Testis (tissue), 3 donors: ENCODE data around the gene VCL. TPM values are rescaled to one million over a fixed set of nuclear protein-coding genes. Genes with fewer than 3 reads are reported as not detected.
"Not testable (repeated sequence)": the region's sequence is repeated elsewhere in the genome, so short reads cannot be mapped to it uniquely, and the experiment has no call there.

ENCODE experiments used
- DNase-seq: peaks from one replicate; pipeline ENCODE4 v3.0.0-alpha.2; 2019
- H3K27ac ChIP-seq, 2 donors: fragments of 200-600 bp; sonication (generic); one replicate each; pipeline ENCODE4 v1.5.1; 2019
- H3K27me3 ChIP-seq: fragments of 200-600 bp; sonication (generic); one replicate; pipeline ENCODE4 v1.5.1; 2019
- H3K36me3 ChIP-seq: fragments of 200-600 bp; sonication (generic); one replicate; pipeline ENCODE4 v1.5.1; 2017; ENCODE audit warnings: low read depth; ENCODE audit errors: missing control alignments
- H3K4me1 ChIP-seq: fragments of 200-600 bp; sonication (generic); one replicate; pipeline ENCODE4 v1.5.1; 2019
- H3K4me3 ChIP-seq, 2 donors: fragments of 200-600 bp; sonication (generic); one replicate each; pipeline ENCODE4 v1.5.1; 2017 to 2019
- H3K9me3 ChIP-seq: fragments of 200-600 bp; sonication (generic); one replicate; pipeline ENCODE4 v1.5.1; 2017
- CTCF ChIP-seq, 3 experiments: fragments of 450-650 bp in 2 of 3; fragments of 200-600 bp in 1 of 3; sonication (generic) in 1 of 3; IDR thresholded peaks; one replicate each; pipeline ENCODE4 v1.5.1; 2016 to 2019; ENCODE audit warnings: antibody characterized with exemption in 3 of 3, mild to moderate bottlenecking in 2 of 3, moderate library complexity in 1 of 3
- POLR2A ChIP-seq: fragments of 450-650 bp; IDR thresholded peaks from one replicate; pipeline ENCODE4 v1.6.1; 2017; ENCODE audit warnings: antibody characterized with exemption, mild to moderate bottlenecking, moderate library complexity
- WGBS, 2 donors: methylation state at CpG; one replicate each; pipeline ENCODE4 v1.1.5; 2018; 5-methylcytosine and 5-hydroxymethylcytosine counted together
- intact Hi-C: fragments of 100-400 bp; cut with DNase I; formaldehyde crosslinking; loops from one replicate; pipeline ENCODE4 v1.15.1; 2023; ENCODE audit warnings: low total_unique reads
- polyA plus RNA-seq: library from polyadenylated mRNA; stranded (reverse); fragments of 350-450 nt; fragmentation: Illumina TruSeq; extraction: RNeasy Lipid Tissue Mini Kit (QIAGEN cat#74804); gene quantifications from one replicate; pipeline ENCODE4 v1.2.3, GENCODE V29; 2014; ENCODE audit warnings: low read depth, low replicate concordance; ENCODE audit not compliant: insufficient read depth
- total RNA-seq, 2 donors: library from RNA; depleted of rRNA; stranded (reverse); fragments of >200 nt; gene quantifications; one replicate each; pipeline ENCODE4 v1.2.3, GENCODE V29; 2016

VCL gene
- total and polyA plus RNA-seq, 3 donors from 2014 or later = 106 to 272 (median 267) TPM

- Histone ChIP-seq H3K9me3 (no peaks in the 10 kb centered on the region), H3K4me3 (peak overlapping the region; percentile 83 to 98), H3K27me3 (no peaks in the 10 kb centered on the region), H3K36me3 (no peaks in the 10 kb centered on the region), H3K4me1 (peaks cover 6% of the 10 kb centered on the region), H3K27ac (peak overlapping the region; percentile 45 to 93)
- 0 to 1% methylated on average over 11 of the region's 11 CpGs for WGBS, 2 donors
- peak; percentile 81 for DNase-seq
- TF ChIP-seq CTCF (IDR thresholded peaks at IDR 0.05) (no peak), POLR2A (no peak)
- intact Hi-C loops = no loop called here
These were observed 492 bp upstream of the VCL start for GRCh38 chr10:73997461-73997786.

GRCh38 chr10:73998623-73998928 is 660 bp downstream of the VCL start:
- peak; percentile 41 for DNase-seq
- no peak for TF ChIP-seq CTCF (IDR thresholded peaks at IDR 0.05)
- TF ChIP-seq POLR2A = no peak

GRCh38 chr10:73998929-73999691 is 1.2 kb downstream of the VCL start:
- intact Hi-C loops = no loop called here
- peak overlapping the region; percentile 83 to 98 for H3K4me3 ChIP-seq
- no peaks in the 10 kb centered on the region for H3K27me3 ChIP-seq
- H3K9me3 ChIP-seq = no peaks in the 10 kb centered on the region
- H3K27ac ChIP-seq = peak overlapping the region; percentile 45 to 93
- H3K4me1 ChIP-seq = no peaks in the 10 kb centered on the region
- WGBS, 2 donors = 1 to 3% methylated on average over 14 of the region's 14 CpGs
- no peaks in the 10 kb centered on the region for H3K36me3 ChIP-seq
- TF ChIP-seq CTCF (IDR thresholded peaks at IDR 0.05) (peak; percentile 7 to 31 (median 25)), POLR2A (no peak)
- peak; percentile 70 for DNase-seq

More at GRCh38 chr10:73998623-73998928, 660 bp downstream of the VCL start:
- Histone ChIP-seq H3K36me3 (no peaks in the 10 kb centered on the region), H3K9me3 (no peaks in the 10 kb centered on the region), H3K4me3 (peak overlapping the region; percentile 83 to 98), H3K27ac (peak overlapping the region; percentile 45 to 93), H3K27me3 (no peaks in the 10 kb centered on the region), H3K4me1 (no peaks in the 10 kb centered on the region)
- intact Hi-C loops = no loop called here
- WGBS, 2 donors = 0 to 2% methylated on average over 13 to 21 of the region's 21 CpGs

- intact Hi-C loops = no loop called here
- Histone ChIP-seq H3K27ac (peak overlapping the region; percentile 45 to 93), H3K4me1 (no peaks in the 10 kb centered on the region), H3K4me3 (peak overlapping the region; percentile 83 to 98), H3K36me3 (no peaks in the 10 kb centered on the region), H3K9me3 (no peaks in the 10 kb centered on the region), H3K27me3 (no peaks in the 10 kb centered on the region)
- DNase-seq = no peak
- WGBS, 2 donors = 6 to 14% methylated on average over 1 of the region's 1 CpG
- TF ChIP-seq CTCF (IDR thresholded peaks at IDR 0.05) (no peak), POLR2A (no peak)
These were observed 1.8 kb downstream of the VCL start for GRCh38 chr10:73999703-74000102.

GRCh38 chr10:74000244-74000643 is 2.3 kb downstream of the VCL start:
- DNase-seq = not testable (repeated sequence)

More at GRCh38 chr10:74000244-74000643, 2.3 kb downstream of the VCL start:
- H3K9me3 ChIP-seq, intact Hi-C loops, H3K4me1 ChIP-seq, H3K36me3 ChIP-seq, H3K27me3 ChIP-seq: not testable (repeated sequence)
- Histone ChIP-seq H3K27ac (peak overlapping the region; percentile 45 to 93), H3K4me3 (peak overlapping the region in 1 of 2 donors; percentile 83)
- 64 to 81% methylated on average over 11 of the region's 11 CpGs for WGBS, 2 donors
